Left lobe of liver (tissue), 2 donors: ENCODE results near the gene KCND2. TPM values are rescaled to one million over a fixed set of nuclear protein-coding genes. Genes with fewer than 3 reads are reported as not detected.

Experiments used
- ATAC-seq: fragments of 200-7000 bp; cut with Tn5 transposase; one replicate; pipeline ENCODE4 v1.9.1; 2020; ENCODE audit warnings: mild to moderate bottlenecking, moderate library complexity
- DNase-seq: peaks from one replicate; pipeline ENCODE4 v3.0.0-alpha.2; 2020; ENCODE audit warnings: low spot score
- total RNA-seq: library from RNA; stranded (reverse); gene quantifications from one replicate; pipeline ENCODE4 v1.2.1, GENCODE V29; 2021
- donor health status: DM: no; HTN: no; CAD: no; lungs with moderate emphysema.
- donor health status: DM: no; HTN: yes; CAD: no.

The KCND2 gene
- total RNA-seq, 1 donor from 2014 or later: 0.03 TPM

DNA sequence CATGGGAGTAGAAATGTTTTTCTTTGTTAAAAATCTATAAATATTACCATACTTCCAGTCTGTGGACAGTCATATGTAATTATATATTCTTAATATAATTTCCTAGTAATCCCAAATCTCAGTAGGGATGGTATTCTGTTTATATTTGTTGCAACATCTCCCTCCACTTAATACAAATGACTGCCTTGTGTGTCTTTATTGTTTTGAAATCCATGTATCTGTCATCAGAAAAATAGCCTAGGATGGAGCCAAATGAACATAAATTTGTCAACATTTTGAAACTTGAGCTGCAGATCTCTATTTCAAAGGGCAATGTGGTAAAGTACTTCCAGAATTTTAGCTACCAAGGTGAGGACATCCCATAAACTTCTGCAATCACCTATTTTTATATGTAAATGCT lies 294.2 kb downstream of the KCND2 start:
- ATAC-seq (no peak), DNase-seq (no peak)

DNA sequence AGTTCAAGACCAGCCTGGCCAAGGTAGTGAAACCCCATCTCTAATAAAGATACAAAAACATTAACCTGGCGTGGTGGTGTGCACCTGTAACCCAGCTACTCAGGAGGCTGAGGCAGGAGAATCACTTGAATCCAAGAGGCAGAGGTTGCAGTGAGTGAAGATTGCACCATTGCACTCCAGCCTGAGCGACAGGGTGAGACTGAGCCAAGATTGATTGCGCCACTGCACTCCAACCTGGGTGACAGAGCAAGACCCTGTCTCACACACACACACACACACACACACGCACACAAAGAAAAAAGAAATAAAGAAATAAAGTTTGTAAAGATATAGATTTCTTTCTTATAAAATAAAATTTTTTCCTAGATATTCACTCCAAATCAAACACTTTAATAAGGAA lies 305.7 kb downstream of the KCND2 start:
- DNase-seq (peak; percentile 78), ATAC-seq (peak; percentile 86)

- DNase-seq (no peak), ATAC-seq (no peak)
These were observed 309.9 kb downstream of the KCND2 start for GRCh38 chr7:120582916-120583315.

DNA sequence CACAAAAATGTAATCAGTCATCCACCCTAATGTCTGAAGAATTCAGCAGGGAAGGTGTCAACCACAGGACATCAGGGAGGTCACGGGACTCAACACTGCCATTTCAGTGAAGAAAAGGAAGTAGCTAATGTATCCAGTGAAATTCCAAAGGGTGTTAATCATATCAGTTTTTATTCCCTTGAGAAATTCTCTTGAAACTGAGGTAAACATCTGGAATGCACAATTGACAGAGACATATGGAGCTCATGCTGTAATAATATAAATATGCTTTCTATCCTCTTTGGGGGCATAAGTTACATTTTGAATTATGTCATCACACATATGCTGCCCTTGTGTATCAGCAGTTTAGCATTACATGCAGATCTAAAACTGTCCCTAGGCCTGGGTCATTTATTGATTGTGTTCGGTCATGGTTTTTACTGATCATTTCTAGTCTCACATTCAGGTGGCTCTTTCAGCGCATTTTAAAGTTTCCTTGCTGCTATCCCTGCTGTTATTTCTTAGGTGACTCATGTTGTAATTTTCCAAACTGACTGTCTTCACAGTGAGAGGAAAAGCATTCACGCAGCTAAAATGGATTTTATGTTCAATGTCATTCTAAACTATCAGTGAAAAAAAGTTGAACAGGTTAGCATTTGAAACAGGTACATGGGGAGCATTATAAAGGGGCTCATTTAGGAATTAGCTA lies 311.1 kb downstream of the KCND2 start:
- DNase-seq (no peak), ATAC-seq (no peak)

GRCh38 chr7:120586571-120586970 lies 313.6 kb downstream of the KCND2 start:
- ATAC-seq (no peak), DNase-seq (no peak)

- no peak for ATAC-seq
- DNase-seq: no peak
These were observed 314.3 kb downstream of the KCND2 start for GRCh38 chr7:120587243-120587642.

GRCh38 chr7:120588416-120588815 lies 315.4 kb downstream of the KCND2 start:
- DNase-seq: no peak
- ATAC-seq: peak; percentile 56

- peak; percentile 87 for ATAC-seq
- no peak for DNase-seq
These were observed 315.9 kb downstream of the KCND2 start for GRCh38 chr7:120588862-120589261.

DNA sequence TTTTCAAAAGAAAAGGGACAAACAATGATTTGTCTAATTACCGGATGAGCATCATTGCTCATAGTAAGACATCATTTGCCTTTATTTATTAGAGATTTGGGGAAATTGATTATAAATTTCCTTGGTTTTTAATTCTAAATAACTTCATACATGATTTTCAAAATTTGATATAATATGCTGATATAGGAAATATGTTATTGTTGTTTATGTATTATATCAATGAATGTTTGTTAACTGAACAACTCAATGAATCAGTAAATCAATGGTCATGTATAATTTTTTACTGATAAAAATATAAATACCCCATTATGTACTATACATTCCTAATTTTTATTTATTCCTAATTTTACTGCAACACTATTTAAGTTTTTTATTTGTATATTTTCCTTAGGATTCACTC lies 327.6 kb downstream of the KCND2 start:
- no peak for ATAC-seq
- no peak for DNase-seq

- DNase-seq (no peak), ATAC-seq (peak; percentile 51)
These were observed 330.4 kb downstream of the KCND2 start for GRCh38 chr7:120603366-120603765.

- DNase-seq: no peak
- no peak for ATAC-seq
These were observed 336.3 kb downstream of the KCND2 start for GRCh38 chr7:120609136-120609753.

GRCh38 chr7:120611975-120612374 lies 339.0 kb downstream of the KCND2 start:
- DNase-seq (no peak), ATAC-seq (no peak)

DNA sequence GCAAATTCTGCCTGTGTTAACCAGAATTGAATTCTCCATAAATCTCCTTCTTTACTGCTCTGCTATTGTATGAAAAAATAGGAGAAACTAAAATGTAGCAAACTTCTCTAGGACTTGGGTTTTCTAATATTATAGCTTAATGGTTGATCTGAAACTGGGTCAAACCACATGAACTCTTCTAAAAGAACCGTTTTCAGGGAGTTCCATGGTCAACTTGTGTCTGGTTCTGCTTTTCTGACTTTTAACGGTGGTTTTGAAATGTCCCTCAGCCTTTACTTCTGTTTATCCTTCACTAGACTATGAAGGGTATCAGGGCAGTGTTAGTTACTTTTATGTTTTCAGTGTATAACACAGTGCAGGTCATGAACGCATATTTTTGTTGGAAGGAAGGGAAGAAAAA lies 342.7 kb downstream of the KCND2 start:
- ATAC-seq (no peak), DNase-seq (no peak)

GRCh38 chr7:120617275-120617674 lies 344.3 kb downstream of the KCND2 start:
- ATAC-seq: no peak

DNA sequence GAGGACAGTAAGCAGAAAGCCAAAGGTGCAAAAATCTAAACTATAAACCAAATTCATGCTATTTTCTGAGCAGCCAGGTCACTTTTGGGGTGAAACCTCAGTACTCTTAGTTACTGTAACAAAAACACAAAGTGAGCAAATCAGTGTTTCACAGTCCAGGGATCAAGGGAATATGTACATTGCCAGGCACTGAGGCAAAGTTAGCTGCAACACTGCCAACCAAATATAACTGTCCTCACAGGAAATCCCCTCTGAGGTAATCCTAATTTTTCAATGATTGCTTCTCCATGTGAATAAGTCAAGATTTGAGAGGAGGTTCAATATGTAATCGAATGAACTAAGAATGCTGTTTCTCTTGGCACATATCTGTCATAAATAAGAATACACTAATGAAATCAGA lies 355.3 kb downstream of the KCND2 start:
- DNase-seq: no peak
- no peak for ATAC-seq

More at GRCh38 chr7:120617275-120617674, 344.3 kb downstream of the KCND2 start:
- DNase-seq: no peak

GRCh38 chr7:120639884-120640283 lies 366.9 kb downstream of the KCND2 start:
- DNase-seq (no peak), ATAC-seq (no peak)

DNA sequence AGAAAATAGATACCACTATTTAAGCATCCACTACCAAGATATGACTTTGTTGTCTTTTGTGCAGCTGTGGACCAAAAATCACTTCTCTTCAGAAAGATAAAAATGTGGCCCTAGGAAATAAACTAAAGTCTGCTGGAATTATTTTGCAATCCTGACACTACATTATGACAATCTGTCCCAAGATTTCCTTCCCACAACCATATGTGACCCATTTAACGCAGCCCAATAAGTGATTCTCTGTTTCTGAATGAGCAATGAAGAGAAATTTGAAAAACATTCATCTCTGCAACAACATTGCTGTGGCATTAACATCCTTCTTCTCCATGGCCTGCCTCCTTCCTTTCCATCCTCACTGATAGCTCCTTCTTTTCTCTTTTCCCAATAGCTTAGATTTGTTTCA lies 373.0 kb downstream of the KCND2 start:
- no peak for ATAC-seq
- DNase-seq: no peak

- no peak for ATAC-seq
These were observed 381.3 kb downstream of the KCND2 start for GRCh38 chr7:120654241-120654640.

DNA sequence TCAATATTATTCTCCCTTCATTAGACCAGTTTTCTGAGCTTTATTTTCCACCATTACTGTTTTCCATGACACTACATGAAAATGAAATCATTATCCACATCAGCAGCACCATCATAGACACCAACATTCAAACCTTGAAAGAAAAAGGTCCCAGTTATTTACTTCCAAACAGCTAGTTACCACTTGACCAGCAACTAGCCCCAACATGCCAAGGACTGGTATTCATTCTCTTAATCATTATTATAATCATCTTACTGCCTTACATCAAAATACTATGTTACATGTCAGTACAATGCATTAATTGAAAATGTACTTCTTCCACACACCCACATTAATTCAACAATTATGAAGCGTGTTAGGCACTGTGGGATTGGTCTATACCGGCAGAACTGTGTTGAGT lies 385.5 kb downstream of the KCND2 start:
- no peak for DNase-seq
- ATAC-seq: no peak

More at GRCh38 chr7:120654241-120654640, 381.3 kb downstream of the KCND2 start:
- DNase-seq: no peak

GRCh38 chr7:120662291-120662690 lies 389.3 kb downstream of the KCND2 start:
- ATAC-seq (no peak), DNase-seq (no peak)

DNA sequence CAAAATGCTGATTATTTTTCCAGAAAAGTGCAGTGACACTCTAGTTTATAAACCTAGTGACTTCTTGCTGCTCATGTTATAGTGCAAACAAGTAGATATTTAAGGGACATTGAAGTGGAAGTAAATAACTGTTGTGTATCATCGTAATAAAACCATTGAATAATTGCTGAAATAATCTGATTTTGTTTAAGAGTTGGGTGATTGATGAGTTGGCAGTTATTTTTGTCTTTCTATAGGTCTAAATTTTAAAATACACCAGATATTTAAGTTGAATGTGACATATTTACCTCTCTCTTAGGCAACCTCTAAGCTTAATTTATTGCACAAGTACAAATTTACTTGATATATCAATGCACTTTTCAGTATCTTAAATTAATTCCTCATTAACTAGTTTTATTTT lies 392.1 kb downstream of the KCND2 start:
- ATAC-seq (no peak), DNase-seq (no peak)

GRCh38 chr7:120675076-120675475 lies 402.1 kb downstream of the KCND2 start:
- no peak for DNase-seq
- ATAC-seq: no peak

DNA sequence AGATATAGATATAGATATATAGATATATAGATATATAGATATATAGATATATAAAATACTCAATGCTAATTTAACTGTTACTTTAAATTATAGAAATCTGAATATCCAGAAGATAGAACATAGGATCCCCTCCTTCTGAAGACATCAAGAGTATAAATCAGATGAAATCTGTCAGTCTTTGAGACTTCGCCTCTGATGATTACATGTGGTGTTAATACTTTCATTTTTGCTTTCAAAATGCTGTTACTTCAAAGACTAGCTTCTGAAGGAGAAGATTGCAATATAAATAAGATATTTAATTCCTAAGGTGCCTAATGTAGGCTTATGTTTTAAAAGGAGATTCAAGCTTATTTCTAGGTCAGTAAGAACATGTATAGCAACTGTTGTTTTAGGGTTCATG lies 404.6 kb downstream of the KCND2 start:
- ATAC-seq: no peak
- no peak for DNase-seq
